Neural cell (in vitro differentiated cells): Measurements from ENCODE around the gene KRTAP2-1. TPM values are rescaled to one million over a fixed set of nuclear protein-coding genes. Genes with fewer than 3 reads are reported as not detected.
"Not testable (repeated sequence)": the region's sequence is repeated elsewhere in the genome, so short reads cannot be mapped to it uniquely, and the experiment has no call there.

Experiments
- H2AFZ ChIP-seq: fragments of 200-600, 300-800 bp; sonication (generic), shearing (Covaris generic); 2 replicates; pipeline ENCODE4 v1.6.0; 2014; ENCODE audit warnings: low read depth, mild to moderate bottlenecking, antibody characterized with exemption, low read length, moderate library complexity
- H3F3A ChIP-seq: fragments of 200-600 bp; shearing (Covaris generic); 2 replicates; pipeline ENCODE4 v1.6.1; 2016; ENCODE audit warnings: mild to moderate bottlenecking, moderate library complexity, mixed read lengths, antibody characterized with exemption, low read length; ENCODE audit not compliant: insufficient read depth, poor library complexity, severe bottlenecking
- H3K27ac ChIP-seq: fragments of 200-600, 300-800 bp; sonication (generic), shearing (Covaris generic); 2 replicates; pipeline ENCODE4 v1.5.1; 2014; ENCODE audit warnings: mild to moderate bottlenecking, low read length, moderate library complexity
- H3K27me3 ChIP-seq: fragments of 300-800, 200-600 bp; sonication (generic), shearing (Covaris generic); 2 replicates; pipeline ENCODE4 v1.6.0; 2014; ENCODE audit warnings: mild to moderate bottlenecking, low read depth, low read length, moderate library complexity; ENCODE audit not compliant: insufficient read depth
- H3K36me3 ChIP-seq: fragments of 300-800, 200-600 bp; sonication (generic), shearing (Covaris generic); 2 replicates; pipeline ENCODE4 v1.5.1; 2014; ENCODE audit warnings: mild to moderate bottlenecking, antibody characterized with exemption, low read length, moderate library complexity; ENCODE audit not compliant: insufficient read depth
- H3K4me2 ChIP-seq: fragments of 300-800, 200-600 bp; sonication (generic), shearing (Covaris generic); 2 replicates; pipeline ENCODE4 v1.6.0; 2014; ENCODE audit warnings: mild to moderate bottlenecking, low read length
- H3K4me3 ChIP-seq: fragments of 300-800, 200-600 bp; sonication (generic), shearing (Covaris generic); 2 replicates; pipeline ENCODE4 v1.5.1; 2014; ENCODE audit warnings: mild to moderate bottlenecking, low read length, moderate library complexity
- H3K79me2 ChIP-seq: fragments of 200-600 bp; shearing (Covaris generic); replicated peaks from 2 replicates; pipeline ENCODE4 v1.6.0; 2014; ENCODE audit warnings: mild to moderate bottlenecking, low read length, moderate library complexity; ENCODE audit not compliant: insufficient read depth
- H3K9ac ChIP-seq: fragments of 300-800, 200-600 bp; sonication (generic), shearing (Covaris generic); 2 replicates; pipeline ENCODE4 v1.6.1; 2016; ENCODE audit warnings: mild to moderate bottlenecking, low read length, mixed read lengths
- H3K9me2 ChIP-seq: fragments of 200-600 bp; shearing (Covaris generic); 2 replicates; pipeline ENCODE4 v1.6.1; 2016; ENCODE audit warnings: mild to moderate bottlenecking, low read length, mixed read lengths; ENCODE audit not compliant: insufficient read depth
- H3K9me3 ChIP-seq: fragments of 200-600, 300-800 bp; sonication (generic), shearing (Covaris generic); 2 replicates; pipeline ENCODE4 v1.6.1; 2016; ENCODE audit warnings: mild to moderate bottlenecking, mixed run types, low read length, moderate library complexity, mixed read lengths
- H4K20me1 ChIP-seq: fragments of 200-600 bp; shearing (Covaris generic); 2 replicates; pipeline ENCODE4 v1.6.1; 2016; ENCODE audit warnings: mild to moderate bottlenecking, mixed run types; ENCODE audit not compliant: insufficient read depth
- EP300 ChIP-seq: fragments of 450-650 bp; conservative IDR thresholded peaks from 2 replicates; pipeline ENCODE4 v1.6.1; 2014; ENCODE audit warnings: antibody characterized with exemption, mild to moderate bottlenecking, moderate library complexity; ENCODE audit not compliant: poor library complexity, severe bottlenecking
- EZH2 ChIP-seq: fragments of 200-600, 300-800 bp; shearing (Covaris generic), sonication (generic); IDR thresholded peaks from 2 replicates; pipeline ENCODE4 v1.6.1; 2014; ENCODE audit warnings: antibody characterized with exemption, low read length, borderline replicate concordance, mild to moderate bottlenecking; ENCODE audit not compliant: insufficient read depth, poor library complexity, severe bottlenecking
- MXI1 ChIP-seq: fragments of 450-650 bp; conservative IDR thresholded peaks from 2 replicates; pipeline ENCODE4 v1.6.1; 2014; ENCODE audit warnings: antibody characterized with exemption, mild to moderate bottlenecking; ENCODE audit not compliant: poor library complexity, severe bottlenecking
- POLR2AphosphoS5 ChIP-seq: IDR thresholded peaks from 2 replicates; pipeline ENCODE4 v1.6.1; 2012
- RAD21 ChIP-seq: fragments of 450-650 bp; conservative IDR thresholded peaks from 2 replicates; pipeline ENCODE4 v1.6.1; 2014; ENCODE audit warnings: antibody characterized with exemption, mild to moderate bottlenecking, moderate library complexity
- SMC3 ChIP-seq: fragments of 450-650 bp; conservative IDR thresholded peaks from 2 replicates; pipeline ENCODE4 v1.6.1; 2014; ENCODE audit warnings: antibody characterized with exemption, mild to moderate bottlenecking, moderate library complexity; ENCODE audit not compliant: poor library complexity
- TAF1 ChIP-seq: IDR thresholded peaks from 2 replicates; pipeline ENCODE4 v1.6.1; 2012; ENCODE audit warnings: low read depth
- polyA plus RNA-seq: library from polyadenylated mRNA; depleted of rRNA; stranded (reverse); fragments of >200 nt; gene quantifications from 2 replicates; pipeline ENCODE4 v1.2.3, GENCODE V29; 2014
- TF ChIP-seq, protein P1 (sequence below): fragments of 450-650 bp; IDR thresholded peaks from 2 replicates; pipeline ENCODE4 v1.5.1; 2014; ENCODE audit warnings: antibody characterized with exemption, mild to moderate bottlenecking, moderate library complexity; ENCODE audit not compliant: poor library complexity, severe bottlenecking
- TF ChIP-seq, protein P2 (sequence below): IDR thresholded peaks from 2 replicates; pipeline ENCODE4 v1.6.1; 2012; ENCODE audit warnings: borderline replicate concordance

KRTAP2-1 gene
- polyA plus RNA-seq, 1 donor from 2014 or later, result not detected

DNA sequence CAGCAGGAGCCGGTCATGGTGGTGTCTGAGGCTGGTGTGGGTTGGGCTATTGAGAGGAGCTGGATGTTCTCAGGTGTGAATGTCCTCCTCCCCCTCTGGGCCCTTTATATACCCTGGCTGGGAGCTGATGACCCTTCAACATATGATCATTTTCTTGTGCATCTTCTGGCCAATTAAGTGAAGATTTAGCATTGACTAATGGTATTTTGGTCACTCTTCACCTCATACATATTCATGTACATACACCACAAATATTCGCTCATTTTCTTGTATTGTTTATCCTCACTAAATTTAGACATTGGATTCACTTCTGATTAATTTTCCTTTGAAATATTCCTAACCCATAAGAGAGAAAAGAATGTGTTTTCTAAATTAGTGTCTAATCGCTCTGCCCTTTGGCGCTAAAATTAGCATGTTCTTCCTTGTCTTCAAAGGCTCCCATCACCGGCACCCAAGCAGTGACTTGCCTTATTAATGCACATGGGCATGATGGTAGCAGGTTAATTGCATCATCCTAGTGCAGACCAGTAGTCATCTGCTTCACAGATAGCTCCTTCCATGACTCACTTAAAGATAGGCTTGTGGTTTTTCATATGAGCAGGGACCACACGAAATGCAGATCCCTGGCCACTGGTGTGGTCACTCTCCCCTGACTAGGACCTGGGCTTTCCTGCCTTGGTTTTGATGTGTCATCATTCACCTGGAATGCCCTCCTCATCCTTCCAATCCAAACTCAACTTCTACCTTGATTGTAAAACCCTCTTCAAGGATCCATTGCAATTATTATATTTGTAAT is 18.9 kb upstream of the KRTAP2-1 start, which contains the start of gene KRTAP2-4:
Gene KRTAP2-4 (minus strand): TSS at position 51 of the 796 bp plus-strand sequence. CDS start 34 bp downstream, at position 17.
- Histone ChIP-seq H3K4me3 (no peak within 1 kb of the TSS), H3K36me3 (no peaks in the 10 kb centered on the region), H3K27me3 (no peaks in the 10 kb centered on the region), H3K9ac (no peak within 1 kb of the TSS), H4K20me1 (no peaks in the 10 kb centered on the region), H3F3A (no peaks in the 10 kb centered on the region), H3K9me3 (no peaks in the 10 kb centered on the region), H3K9me2 (no peaks in the 10 kb centered on the region), H2AFZ (no peak within 1 kb of the TSS), H3K4me2 (no peak within 1 kb of the TSS), H3K79me2 (no peaks in the 10 kb centered on the region), H3K27ac (no peak within 1 kb of the TSS)
- TF ChIP-seq SMC3 (no peak), POLR2AphosphoS5 (no peak), TAF1 (no peak), EZH2 (no peak), EP300 (no peak), MXI1 (no peak), RAD21 (no peak)
- TF ChIP-seq, protein P1, sequence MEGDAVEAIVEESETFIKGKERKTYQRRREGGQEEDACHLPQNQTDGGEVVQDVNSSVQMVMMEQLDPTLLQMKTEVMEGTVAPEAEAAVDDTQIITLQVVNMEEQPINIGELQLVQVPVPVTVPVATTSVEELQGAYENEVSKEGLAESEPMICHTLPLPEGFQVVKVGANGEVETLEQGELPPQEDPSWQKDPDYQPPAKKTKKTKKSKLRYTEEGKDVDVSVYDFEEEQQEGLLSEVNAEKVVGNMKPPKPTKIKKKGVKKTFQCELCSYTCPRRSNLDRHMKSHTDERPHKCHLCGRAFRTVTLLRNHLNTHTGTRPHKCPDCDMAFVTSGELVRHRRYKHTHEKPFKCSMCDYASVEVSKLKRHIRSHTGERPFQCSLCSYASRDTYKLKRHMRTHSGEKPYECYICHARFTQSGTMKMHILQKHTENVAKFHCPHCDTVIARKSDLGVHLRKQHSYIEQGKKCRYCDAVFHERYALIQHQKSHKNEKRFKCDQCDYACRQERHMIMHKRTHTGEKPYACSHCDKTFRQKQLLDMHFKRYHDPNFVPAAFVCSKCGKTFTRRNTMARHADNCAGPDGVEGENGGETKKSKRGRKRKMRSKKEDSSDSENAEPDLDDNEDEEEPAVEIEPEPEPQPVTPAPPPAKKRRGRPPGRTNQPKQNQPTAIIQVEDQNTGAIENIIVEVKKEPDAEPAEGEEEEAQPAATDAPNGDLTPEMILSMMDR, result no peak
- TF ChIP-seq, protein P2, sequence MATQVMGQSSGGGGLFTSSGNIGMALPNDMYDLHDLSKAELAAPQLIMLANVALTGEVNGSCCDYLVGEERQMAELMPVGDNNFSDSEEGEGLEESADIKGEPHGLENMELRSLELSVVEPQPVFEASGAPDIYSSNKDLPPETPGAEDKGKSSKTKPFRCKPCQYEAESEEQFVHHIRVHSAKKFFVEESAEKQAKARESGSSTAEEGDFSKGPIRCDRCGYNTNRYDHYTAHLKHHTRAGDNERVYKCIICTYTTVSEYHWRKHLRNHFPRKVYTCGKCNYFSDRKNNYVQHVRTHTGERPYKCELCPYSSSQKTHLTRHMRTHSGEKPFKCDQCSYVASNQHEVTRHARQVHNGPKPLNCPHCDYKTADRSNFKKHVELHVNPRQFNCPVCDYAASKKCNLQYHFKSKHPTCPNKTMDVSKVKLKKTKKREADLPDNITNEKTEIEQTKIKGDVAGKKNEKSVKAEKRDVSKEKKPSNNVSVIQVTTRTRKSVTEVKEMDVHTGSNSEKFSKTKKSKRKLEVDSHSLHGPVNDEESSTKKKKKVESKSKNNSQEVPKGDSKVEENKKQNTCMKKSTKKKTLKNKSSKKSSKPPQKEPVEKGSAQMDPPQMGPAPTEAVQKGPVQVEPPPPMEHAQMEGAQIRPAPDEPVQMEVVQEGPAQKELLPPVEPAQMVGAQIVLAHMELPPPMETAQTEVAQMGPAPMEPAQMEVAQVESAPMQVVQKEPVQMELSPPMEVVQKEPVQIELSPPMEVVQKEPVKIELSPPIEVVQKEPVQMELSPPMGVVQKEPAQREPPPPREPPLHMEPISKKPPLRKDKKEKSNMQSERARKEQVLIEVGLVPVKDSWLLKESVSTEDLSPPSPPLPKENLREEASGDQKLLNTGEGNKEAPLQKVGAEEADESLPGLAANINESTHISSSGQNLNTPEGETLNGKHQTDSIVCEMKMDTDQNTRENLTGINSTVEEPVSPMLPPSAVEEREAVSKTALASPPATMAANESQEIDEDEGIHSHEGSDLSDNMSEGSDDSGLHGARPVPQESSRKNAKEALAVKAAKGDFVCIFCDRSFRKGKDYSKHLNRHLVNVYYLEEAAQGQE, result no peak

DNA sequence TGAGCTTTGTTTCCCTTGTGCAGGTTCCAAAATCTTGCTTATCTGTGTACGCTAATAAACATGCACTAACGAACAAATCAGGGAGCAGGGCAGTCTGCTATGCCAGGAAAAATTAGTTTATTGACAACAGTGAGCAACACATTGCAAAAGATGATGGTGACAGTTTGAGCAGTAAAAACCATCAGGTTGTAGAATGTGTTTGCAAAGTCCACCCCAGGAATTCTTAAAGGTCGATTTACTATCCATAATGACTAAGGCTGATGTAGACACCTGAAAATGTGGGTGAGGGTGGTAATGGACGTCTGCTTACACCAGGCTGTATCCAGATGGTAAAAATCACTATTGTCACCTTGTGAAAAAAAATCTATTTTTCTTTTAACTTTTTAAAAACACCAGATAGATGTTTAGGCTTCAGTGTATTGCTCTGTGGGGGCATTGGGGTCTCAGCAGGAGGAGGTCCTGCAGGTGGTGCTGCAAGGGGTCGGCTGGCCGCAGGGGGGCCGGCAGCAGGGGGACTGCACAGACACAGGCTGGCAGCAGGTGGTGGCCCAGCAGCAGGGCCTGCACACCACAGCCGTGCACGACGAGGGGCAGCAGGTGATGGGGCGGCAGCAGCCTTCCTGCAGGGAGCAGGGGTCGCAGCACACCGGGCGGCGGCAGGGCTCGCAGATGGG is 18.0 kb upstream of the KRTAP2-1 start:
- H3K9me3 ChIP-seq, H3K79me2 ChIP-seq: not testable (repeated sequence)

More for the DNA sequence above, 18.0 kb upstream of the KRTAP2-1 start:
- H3F3A ChIP-seq, H3K4me2 ChIP-seq, H2AFZ ChIP-seq, H3K27ac ChIP-seq, H3K4me3 ChIP-seq, H4K20me1 ChIP-seq, H3K9me2 ChIP-seq, H3K36me3 ChIP-seq, H3K9ac ChIP-seq, H3K27me3 ChIP-seq: not testable (repeated sequence)
